ENCODE results near the gene MYLK4. TPM values are rescaled to one million over a fixed set of nuclear protein-coding genes. Genes with fewer than 3 reads are reported as not detected.

The MYLK4 gene
- polyA plus RNA-seq = 0.26 and 0.27 TPM in 2 replicates

DNA sequence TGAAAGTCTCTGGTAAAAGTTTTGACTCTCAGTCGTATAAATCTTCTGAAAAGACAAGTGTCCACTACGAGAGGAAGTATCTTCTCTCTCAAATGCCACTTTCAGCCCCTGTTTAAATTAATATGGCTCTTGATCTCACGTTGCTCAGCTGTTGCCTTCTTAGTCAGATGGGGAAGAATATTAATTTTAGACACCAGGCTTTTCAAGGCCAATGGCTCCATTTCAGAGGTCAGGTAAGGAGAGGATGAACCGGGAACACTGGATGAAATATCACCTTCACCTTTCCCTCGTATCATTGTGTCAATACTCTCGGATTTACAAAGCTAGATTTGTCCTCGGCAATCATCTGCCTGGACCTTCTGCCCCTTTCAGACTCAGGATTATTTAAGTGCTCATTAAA lies at the start of gene MYLK4:
Gene MYLK4, minus strand, starts transcription at position 91 of the 400 bp plus-strand sequence. CDS start 1,628 bp downstream, outside the sequence.

DNA sequence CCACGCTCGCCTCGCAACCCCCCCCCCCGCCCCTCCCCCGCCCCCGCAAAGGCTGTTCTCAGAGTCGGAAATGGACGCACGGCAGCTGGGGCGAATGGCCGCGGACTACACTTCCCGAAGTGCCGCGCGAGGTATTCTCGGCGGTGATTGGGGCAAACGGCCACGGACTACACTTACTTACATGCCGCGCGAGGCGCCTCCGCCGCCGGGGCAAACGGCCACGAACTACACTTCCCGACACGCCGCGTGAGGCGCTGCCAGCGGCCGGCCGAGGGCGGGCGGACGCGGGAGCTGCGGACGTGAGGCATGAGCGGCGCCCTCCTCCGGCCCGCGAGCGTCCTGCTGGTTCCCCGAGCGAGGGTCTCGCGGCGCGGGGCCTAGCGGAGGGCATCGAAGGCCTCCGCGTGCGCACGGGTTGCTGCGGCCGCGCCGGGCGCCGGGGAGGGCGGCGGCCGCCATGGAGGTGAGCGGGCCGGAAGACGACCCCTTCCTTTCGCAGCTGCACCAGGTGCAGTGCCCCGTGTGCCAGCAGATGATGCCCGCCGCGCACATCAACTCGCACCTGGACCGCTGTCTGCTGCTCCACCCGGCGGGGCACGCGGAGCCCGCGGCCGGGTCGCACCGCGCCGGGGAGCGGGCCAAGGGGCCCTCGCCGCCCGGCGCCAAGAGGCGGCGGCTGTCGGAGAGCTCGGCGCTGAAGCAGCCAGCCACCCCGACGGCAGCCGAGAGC lies 14.6 kb upstream of the MYLK4 start, which contains the start of gene WRNIP1:
Gene WRNIP1, plus strand, starts transcription at position 228 of the 730 bp plus-strand sequence. Its CDS starts 230 bp downstream, at position 458.

Other genes starting within 250 kb of the MYLK4 start
- gene WRNIP1, start 14.5 kb upstream of the MYLK4 start, polyA plus RNA-seq = 34.7 and 47.0 TPM in 2 replicates
- gene SERPINB1, start 90.9 kb upstream of the MYLK4 start, polyA plus RNA-seq = 2.5 and 8.1 TPM in 2 replicates
- 18.0 and 20.6 TPM in 2 replicates for gene SERPINB9, start 152.4 kb upstream of the MYLK4 start, polyA plus RNA-seq
- 13.6 and 23.1 TPM in 2 replicates for gene SERPINB6, start 220.6 kb upstream of the MYLK4 start, polyA plus RNA-seq
- 65.0 and 96.8 TPM in 2 replicates for gene NQO2, start 249.0 kb upstream of the MYLK4 start, polyA plus RNA-seq